PFSK-1 (cell line): ENCODE results near the gene TMEM109.

Experiments used
- POLR2AphosphoS5 ChIP-seq: IDR thresholded peaks from 2 replicates; pipeline ENCODE4 v1.6.1; 2012; ENCODE audit warnings: low read depth, mild to moderate bottlenecking, control low read depth, low read length, moderate library complexity
- REST ChIP-seq, 2 experiments: IDR thresholded peaks; 2 replicates each; pipeline versions ENCODE4 v1.6.1 to v1.8.0; 2011 to 2012; ENCODE audit warnings: low read depth in 2 of 2, low read length in 2 of 2, control low read depth in 1 of 2, inconsistent platforms in 1 of 2, mild to moderate bottlenecking in 1 of 2, moderate library complexity in 1 of 2; ENCODE audit not compliant: insufficient read depth in 1 of 2

DNA sequence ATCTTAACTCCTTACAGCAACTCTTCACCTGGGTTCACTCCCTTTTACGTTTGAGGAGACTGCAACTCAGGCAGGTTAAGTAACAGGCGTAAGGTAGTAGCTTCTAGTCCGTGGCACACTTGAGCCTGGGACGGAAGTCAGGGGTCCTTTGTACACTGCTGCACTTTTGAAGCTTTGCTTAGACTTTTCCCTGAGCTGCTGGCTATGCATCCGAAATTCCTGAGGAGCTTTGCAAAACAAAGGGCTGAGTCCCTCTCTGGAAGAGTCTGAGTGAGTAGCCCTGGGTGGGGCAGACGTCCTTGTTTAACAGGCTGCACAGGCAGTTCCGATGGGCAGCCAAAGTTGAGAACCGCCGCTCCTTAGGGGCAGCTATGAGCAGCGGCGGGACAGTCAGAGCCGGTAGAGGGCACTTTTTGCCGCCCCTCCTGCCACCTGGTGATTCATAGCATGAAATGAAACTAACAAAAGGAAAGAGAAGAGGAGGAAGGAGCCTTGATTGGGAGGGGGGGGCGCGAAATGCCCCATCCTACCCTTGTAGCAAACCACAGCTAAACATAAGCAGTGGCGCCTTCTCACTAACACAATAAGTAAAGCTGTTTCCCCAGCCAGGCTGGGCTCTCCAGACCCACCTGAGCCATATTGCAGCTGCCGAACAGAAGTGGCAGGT is 1.4 kb downstream of the TMEM109 start:
- no peak for TF ChIP-seq REST (IDR thresholded peaks at IDR 0.05; ENCODE audit: insufficient read depth in 1 of 2, low read depth in 2 of 2, low read length in 2 of 2)
- TF ChIP-seq POLR2AphosphoS5: no peak
